CD14-positive monocyte (primary cell): ENCODE results near the gene TRANK1. TPM values are rescaled to one million over a fixed set of nuclear protein-coding genes. Genes with fewer than 3 reads are reported as not detected.
A peak's percentile ranks its signal among the peaks of the same experiment; 100 is the strongest.

Experiments
- DNase-seq, 3 donors: peaks; one replicate each; pipeline ENCODE4 v3.0.0-alpha.2; 2011 to 2022
- H2AFZ ChIP-seq: 2 replicates; pipeline ENCODE4 v1.6.0; 2012; ENCODE audit warnings: mild to moderate bottlenecking, low read depth, low read length, inconsistent platforms; ENCODE audit not compliant: insufficient read depth, poor library complexity, severe bottlenecking
- H3K27ac ChIP-seq, 2 donors: 1 replicate in 1 of 2; 2 replicates in 1 of 2; pipeline ENCODE4 v1.5.1; 2012 to 2013; ENCODE audit warnings: low read length in 2 of 2, control low read depth in 1 of 2, inconsistent platforms in 1 of 2, low read depth in 1 of 2, mild to moderate bottlenecking in 1 of 2
- H3K27me3 ChIP-seq, 2 donors: one replicate each; pipeline versions ENCODE4 v1.6.0 to v1.6.1; 2011 to 2013; ENCODE audit warnings: low read length in 2 of 2; ENCODE audit not compliant: control insufficient read depth in 2 of 2, insufficient read depth in 2 of 2
- H3K36me3 ChIP-seq, 2 donors: replicated peaks in 1 of 2; 1 replicate in 1 of 2; 2 replicates in 1 of 2; pipeline versions ENCODE4 v1.5.1 to v1.6.1; 2012 to 2013; ENCODE audit warnings: low read length in 2 of 2, control low read depth in 1 of 2, inconsistent platforms in 1 of 2, mild to moderate bottlenecking in 1 of 2; ENCODE audit not compliant: insufficient read depth in 2 of 2, control insufficient read depth in 1 of 2
- H3K4me1 ChIP-seq, 2 donors: 1 replicate in 1 of 2; 2 replicates in 1 of 2; pipeline versions ENCODE4 v1.5.1 to v1.6.1; 2012 to 2013; ENCODE audit warnings: low read length in 2 of 2, control low read depth in 1 of 2, inconsistent platforms in 1 of 2, mild to moderate bottlenecking in 1 of 2, moderate library complexity in 1 of 2; ENCODE audit not compliant: insufficient read depth in 2 of 2, control insufficient read depth in 1 of 2
- H3K4me2 ChIP-seq: replicated peaks from 2 replicates; pipeline ENCODE3; 2012; ENCODE audit warnings: low read length, moderate library complexity, mild to moderate bottlenecking; ENCODE audit not compliant: poor library complexity, severe bottlenecking; ENCODE audit errors: extremely low read depth
- H3K4me3 ChIP-seq, 3 experiments: fragments of 200-600 bp in 1 of 3; sonication (generic) in 1 of 3; replicated peaks in 1 of 3; 1 replicate in 2 of 3; 2 replicates in 1 of 3; pipeline ENCODE4 v1.5.1; 2011 to 2013; ENCODE audit warnings: low read length in 3 of 3, mild to moderate bottlenecking in 3 of 3, control low read depth in 2 of 3, low read depth in 2 of 3, inconsistent platforms in 1 of 3, moderate library complexity in 1 of 3
- H3K79me2 ChIP-seq: 2 replicates; pipeline ENCODE4 v1.6.0; 2012; ENCODE audit warnings: mild to moderate bottlenecking, control low read depth, inconsistent platforms, low read length, moderate library complexity; ENCODE audit not compliant: insufficient read depth
- H3K9ac ChIP-seq: 2 replicates; pipeline ENCODE4 v1.6.0; 2017; ENCODE audit warnings: low read length, mild to moderate bottlenecking; ENCODE audit not compliant: insufficient read depth, poor library complexity, severe bottlenecking
- H3K9me3 ChIP-seq, 2 donors: replicated peaks in 1 of 2; 1 replicate in 1 of 2; 2 replicates in 1 of 2; pipeline versions ENCODE4 v1.5.1 to v1.6.1; 2012 to 2013; ENCODE audit warnings: low read length in 2 of 2, control low read depth in 1 of 2; ENCODE audit not compliant: control insufficient read depth in 1 of 2, insufficient read depth in 1 of 2
- H4K20me1 ChIP-seq: 2 replicates; pipeline ENCODE4 v1.6.0; 2012; ENCODE audit warnings: mild to moderate bottlenecking, low read length, control low read depth, moderate library complexity; ENCODE audit not compliant: insufficient read depth
- H3K27ac Mint-ChIP-seq, 7 donors: one replicate each; pipeline ENCODE4 v1.8.0; 2020; ENCODE audit warnings: mild to moderate bottlenecking in 7 of 7, mixed read lengths in 7 of 7, moderate library complexity in 6 of 7, inconsistent platforms in 2 of 7
- H3K27me3 Mint-ChIP-seq, 3 donors: one replicate each; pipeline ENCODE4 v1.8.0; 2021 to 2022; ENCODE audit warnings: low read depth in 3 of 3, mild to moderate bottlenecking in 3 of 3, mixed read lengths in 3 of 3, moderate library complexity in 3 of 3, inconsistent platforms in 1 of 3
- H3K36me3 Mint-ChIP-seq, 2 donors: one replicate each; pipeline ENCODE4 v1.8.0; 2020; ENCODE audit warnings: mixed read lengths in 2 of 2, inconsistent platforms in 1 of 2, mild to moderate bottlenecking in 1 of 2
- H3K4me1 Mint-ChIP-seq: one replicate; pipeline ENCODE4 v1.8.0; 2020; ENCODE audit warnings: mild to moderate bottlenecking, mixed read lengths
- H3K4me3 Mint-ChIP-seq, 2 donors: one replicate each; pipeline ENCODE4 v1.8.0; 2020; ENCODE audit warnings: mild to moderate bottlenecking in 2 of 2, mixed read lengths in 2 of 2, moderate library complexity in 1 of 2
- H3K9me3 Mint-ChIP-seq, 7 donors: one replicate each; pipeline ENCODE4 v1.8.0; 2020 to 2022; ENCODE audit warnings: mixed read lengths in 7 of 7, mild to moderate bottlenecking in 6 of 7, moderate library complexity in 6 of 7, inconsistent platforms in 2 of 7
- WGBS: methylation state at CpG from one replicate; pipeline ENCODE4 v1.1.5; 2013; ENCODE audit warnings: missing lambda C conversion rate; ENCODE audit not compliant: insufficient coverage; 5-methylcytosine and 5-hydroxymethylcytosine counted together
- intact Hi-C, 2 donors: fragments of 100-400 bp; cut with micrococcal nuclease; formaldehyde crosslinking; loops; one replicate each; pipeline versions ENCODE4 v1.15.0 to v1.15.1; 2023
- polyA plus RNA-seq, 3 donors: library from polyadenylated mRNA; depleted of rRNA in 1 of 3; unstranded in 2 of 3; stranded (reverse) in 1 of 3; fragments of 300-500 nt in 2 of 3; fragments of >200 nt in 1 of 3; fragmentation: Illumina TruSeq in 2 of 3; gene quantifications; 1 replicate in 2 of 3; 2 replicates in 1 of 3; pipeline ENCODE4 v1.2.3, GENCODE V29; 2012 to 2021
- TF ChIP-seq, protein P1 (sequence below): fragments of 200-600 bp; IDR thresholded peaks from one replicate; pipeline ENCODE4 v1.8.0; 2022; ENCODE audit warnings: antibody characterized with exemption, mild to moderate bottlenecking

Gene TRANK1
- polyA plus RNA-seq, 3 donors: 2.8 to 6.3 (median 5.8) TPM

DNA sequence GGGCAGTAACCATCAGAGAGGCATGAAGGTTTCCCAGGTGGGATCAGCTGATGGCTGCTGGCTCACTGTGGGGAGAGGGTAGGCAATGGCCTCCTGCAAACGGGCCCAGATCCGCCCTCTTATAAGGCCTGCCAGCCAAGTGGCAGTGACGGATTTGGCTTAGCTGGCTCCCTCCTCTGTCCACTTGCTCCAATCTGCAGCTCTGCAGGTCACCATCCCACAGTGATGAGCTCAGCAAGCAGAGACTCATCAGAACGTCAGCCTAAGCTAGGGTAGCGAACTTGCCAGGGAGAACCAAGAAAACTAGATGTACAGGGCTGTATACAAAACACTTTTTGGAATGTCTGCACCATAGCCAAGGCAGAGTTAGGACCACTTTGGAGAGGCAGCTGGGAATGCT is 117.7 kb downstream of the TRANK1 start:
- no peak for DNase-seq
- whole genome bisulfite sequencing: 96% methylated on average over 4 of the region's 5 CpGs
- Mint-ChIP-seq H3K27ac (no peak overlapping the region), H3K4me1 (no peaks in the 10 kb centered on the region), H3K36me3 (peaks cover 9 to 44% of the 10 kb centered on the region in 2 donors), H3K27me3 (no peaks in the 10 kb centered on the region), H3K9me3 (no peaks in the 10 kb centered on the region), H3K4me3 (no peak overlapping the region)
- no peaks in the 10 kb centered on the region for H3K4me1 ChIP-seq
- H3K9ac ChIP-seq: no peak overlapping the region
- TF ChIP-seq, protein P1, sequence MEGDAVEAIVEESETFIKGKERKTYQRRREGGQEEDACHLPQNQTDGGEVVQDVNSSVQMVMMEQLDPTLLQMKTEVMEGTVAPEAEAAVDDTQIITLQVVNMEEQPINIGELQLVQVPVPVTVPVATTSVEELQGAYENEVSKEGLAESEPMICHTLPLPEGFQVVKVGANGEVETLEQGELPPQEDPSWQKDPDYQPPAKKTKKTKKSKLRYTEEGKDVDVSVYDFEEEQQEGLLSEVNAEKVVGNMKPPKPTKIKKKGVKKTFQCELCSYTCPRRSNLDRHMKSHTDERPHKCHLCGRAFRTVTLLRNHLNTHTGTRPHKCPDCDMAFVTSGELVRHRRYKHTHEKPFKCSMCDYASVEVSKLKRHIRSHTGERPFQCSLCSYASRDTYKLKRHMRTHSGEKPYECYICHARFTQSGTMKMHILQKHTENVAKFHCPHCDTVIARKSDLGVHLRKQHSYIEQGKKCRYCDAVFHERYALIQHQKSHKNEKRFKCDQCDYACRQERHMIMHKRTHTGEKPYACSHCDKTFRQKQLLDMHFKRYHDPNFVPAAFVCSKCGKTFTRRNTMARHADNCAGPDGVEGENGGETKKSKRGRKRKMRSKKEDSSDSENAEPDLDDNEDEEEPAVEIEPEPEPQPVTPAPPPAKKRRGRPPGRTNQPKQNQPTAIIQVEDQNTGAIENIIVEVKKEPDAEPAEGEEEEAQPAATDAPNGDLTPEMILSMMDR: no peak
- no peak overlapping the region for H3K4me2 ChIP-seq
- intact Hi-C loops: no loop called here
- peaks cover 0 to 39% of the 10 kb centered on the region in 2 donors for H3K36me3 ChIP-seq
- H3K27me3 ChIP-seq: no peaks in the 10 kb centered on the region
- H3K4me3 ChIP-seq: no peak overlapping the region
- no peaks in the 10 kb centered on the region for H3K9me3 ChIP-seq
- H4K20me1 ChIP-seq: no peaks in the 10 kb centered on the region
- no peak overlapping the region for H2AFZ ChIP-seq
- H3K27ac ChIP-seq: no peak overlapping the region
- H3K79me2 ChIP-seq: no peaks in the 10 kb centered on the region

DNA sequence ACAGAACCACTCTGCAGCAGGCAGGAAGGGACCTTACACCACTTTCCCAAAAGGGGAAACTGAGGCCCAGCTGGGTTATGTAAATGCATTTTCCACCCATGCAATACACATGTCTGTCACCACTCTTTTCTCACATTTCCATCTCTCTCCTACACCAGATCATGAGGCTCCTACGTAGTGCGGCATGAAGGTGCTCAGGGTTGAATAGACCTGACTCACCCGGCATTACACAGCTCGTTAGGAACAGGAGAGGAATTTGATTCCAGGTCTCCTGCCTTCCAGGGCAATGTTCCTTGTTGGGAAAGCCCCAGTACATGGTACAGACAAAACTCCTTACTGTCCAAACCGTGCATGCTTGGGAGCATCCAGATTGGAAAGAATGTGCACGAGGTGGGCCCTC is 118.6 kb downstream of the TRANK1 start:
- intact Hi-C loops: no loop called here
- H3K79me2 ChIP-seq: no peaks in the 10 kb centered on the region
- H3K9me3 ChIP-seq: no peaks in the 10 kb centered on the region
- Mint-ChIP-seq H3K9me3 (no peaks in the 10 kb centered on the region), H3K4me1 (no peaks in the 10 kb centered on the region), H3K27ac (peak overlapping the region in 1 of 7 donors; percentile 8), H3K4me3 (no peak overlapping the region), H3K36me3 (peaks cover 6 to 37% of the 10 kb centered on the region in 2 donors), H3K27me3 (no peaks in the 10 kb centered on the region)
- no peaks in the 10 kb centered on the region for H4K20me1 ChIP-seq
- H3K9ac ChIP-seq: no peak overlapping the region
- H3K27ac ChIP-seq: no peak overlapping the region
- TF ChIP-seq, protein P1: no peak
- H3K4me2 ChIP-seq: no peak overlapping the region
- H2AFZ ChIP-seq: no peak overlapping the region
- 94% methylated on average over 6 of the region's 6 CpGs for WGBS
- no peaks in the 10 kb centered on the region for H3K4me1 ChIP-seq
- DNase-seq: no peak
- peaks cover 0 to 30% of the 10 kb centered on the region in 2 donors for H3K36me3 ChIP-seq
- H3K27me3 ChIP-seq: no peaks in the 10 kb centered on the region
- H3K4me3 ChIP-seq: no peak overlapping the region
